Duodenal mucosa (tissue), 2 donors: Measurements from ENCODE around the gene POLR3E.
"Not testable (repeated sequence)": the region's sequence is repeated elsewhere in the genome, so short reads cannot be mapped to it uniquely, and the experiment has no call there.

Source experiments
- H3K27ac ChIP-seq: one replicate; pipeline ENCODE4 v1.7.0; 2013; ENCODE audit warnings: low read depth, low read length
- H3K27me3 ChIP-seq, 2 donors: one replicate each; pipeline ENCODE4 v1.7.0; 2013; ENCODE audit warnings: low read length in 2 of 2, control low read depth in 1 of 2; ENCODE audit not compliant: insufficient read depth in 2 of 2, control insufficient read depth in 1 of 2
- H3K36me3 ChIP-seq, 2 donors: one replicate each; pipeline ENCODE4 v1.7.0; 2013; ENCODE audit warnings: low read length in 2 of 2, control low read depth in 1 of 2; ENCODE audit not compliant: insufficient read depth in 2 of 2, control insufficient read depth in 1 of 2
- H3K4me1 ChIP-seq, 2 donors: one replicate each; pipeline ENCODE4 v1.7.0; 2013; ENCODE audit warnings: low read length in 2 of 2, control low read depth in 1 of 2; ENCODE audit not compliant: insufficient read depth in 2 of 2, control insufficient read depth in 1 of 2
- H3K4me3 ChIP-seq, 2 donors: one replicate each; pipeline ENCODE4 v1.7.0; 2013; ENCODE audit warnings: low read length in 2 of 2, low read depth in 1 of 2
- H3K9ac ChIP-seq, 2 donors: one replicate each; pipeline ENCODE4 v1.7.0; 2013; ENCODE audit warnings: low read length in 2 of 2, low read depth in 1 of 2
- H3K9me3 ChIP-seq, 2 donors: one replicate each; pipeline ENCODE4 v1.7.0; 2013; ENCODE audit warnings: low read length in 2 of 2, control low read depth in 1 of 2; ENCODE audit not compliant: control insufficient read depth in 1 of 2

POLR3E gene

GRCh38 chr16:22360963-22361659 is 63.9 kb downstream of the POLR3E start:
- H3K4me3 ChIP-seq: no peak overlapping the region
- H3K27ac ChIP-seq: no peak overlapping the region
- no peak overlapping the region for H3K9ac ChIP-seq
- H3K9me3 ChIP-seq: no peaks in the 10 kb centered on the region
- no peaks in the 10 kb centered on the region for H3K4me1 ChIP-seq
- H3K27me3 ChIP-seq: no peaks in the 10 kb centered on the region
- H3K36me3 ChIP-seq: peaks cover 16 to 36% of the 10 kb centered on the region in 2 donors

- Histone ChIP-seq H3K4me3 (no peak overlapping the region), H3K36me3 (peaks cover 16 to 36% of the 10 kb centered on the region in 2 donors), H3K27me3 (no peaks in the 10 kb centered on the region), H3K9me3 (no peaks in the 10 kb centered on the region), H3K4me1 (peaks cover 11 to 15% of the 10 kb centered on the region in 2 donors), H3K27ac (no peak overlapping the region), H3K9ac (no peak overlapping the region)
These were observed 67.0 kb downstream of the POLR3E start for GRCh38 chr16:22364241-22364640.

DNA sequence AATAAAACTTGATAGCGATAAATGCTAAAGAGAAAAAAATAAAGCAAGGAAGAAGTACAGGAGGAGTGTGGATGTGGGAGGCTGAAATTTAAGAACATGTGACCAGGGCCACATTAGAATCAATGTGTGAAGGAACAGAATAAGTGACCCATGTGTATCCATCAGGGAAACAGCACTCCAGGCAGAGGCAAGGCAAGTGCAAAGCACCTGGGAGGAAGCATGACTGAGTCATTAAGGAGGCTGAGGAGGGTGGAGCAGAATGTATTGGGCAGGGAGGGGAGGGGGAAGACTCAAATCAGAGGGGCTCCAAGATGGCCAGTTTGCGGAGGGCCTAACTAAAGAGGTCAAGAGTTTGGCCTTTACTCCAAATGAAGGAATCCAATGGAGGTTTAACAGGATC is 69.2 kb downstream of the POLR3E start:
- no peaks in the 10 kb centered on the region for H3K9me3 ChIP-seq
- H3K4me3 ChIP-seq: no peak overlapping the region
- peaks cover 30 to 34% of the 10 kb centered on the region in 2 donors for H3K4me1 ChIP-seq
- no peaks in the 10 kb centered on the region for H3K27me3 ChIP-seq
- H3K27ac ChIP-seq: no peak overlapping the region
- no peak overlapping the region for H3K9ac ChIP-seq
- H3K36me3 ChIP-seq: peaks cover 16 to 30% of the 10 kb centered on the region in 2 donors

GRCh38 chr16:22366889-22367288 is 69.7 kb downstream of the POLR3E start:
- peaks cover 16 to 30% of the 10 kb centered on the region in 2 donors for H3K36me3 ChIP-seq
- no peak overlapping the region for H3K9ac ChIP-seq
- peaks cover 33 to 37% of the 10 kb centered on the region in 2 donors for H3K4me1 ChIP-seq
- H3K27ac ChIP-seq: no peak overlapping the region
- no peaks in the 10 kb centered on the region for H3K9me3 ChIP-seq
- H3K27me3 ChIP-seq: no peaks in the 10 kb centered on the region
- H3K4me3 ChIP-seq: no peak overlapping the region

- H3K9ac ChIP-seq, H3K27ac ChIP-seq, H3K9me3 ChIP-seq, H3K4me3 ChIP-seq, H3K27me3 ChIP-seq: not testable (repeated sequence)
- H3K36me3 ChIP-seq: peaks cover 11 to 17% of the 10 kb centered on the region in 2 donors
- H3K4me1 ChIP-seq: peaks cover 46 to 47% of the 10 kb centered on the region in 2 donors
These were observed 71.1 kb downstream of the POLR3E start for GRCh38 chr16:22368200-22368826.

DNA sequence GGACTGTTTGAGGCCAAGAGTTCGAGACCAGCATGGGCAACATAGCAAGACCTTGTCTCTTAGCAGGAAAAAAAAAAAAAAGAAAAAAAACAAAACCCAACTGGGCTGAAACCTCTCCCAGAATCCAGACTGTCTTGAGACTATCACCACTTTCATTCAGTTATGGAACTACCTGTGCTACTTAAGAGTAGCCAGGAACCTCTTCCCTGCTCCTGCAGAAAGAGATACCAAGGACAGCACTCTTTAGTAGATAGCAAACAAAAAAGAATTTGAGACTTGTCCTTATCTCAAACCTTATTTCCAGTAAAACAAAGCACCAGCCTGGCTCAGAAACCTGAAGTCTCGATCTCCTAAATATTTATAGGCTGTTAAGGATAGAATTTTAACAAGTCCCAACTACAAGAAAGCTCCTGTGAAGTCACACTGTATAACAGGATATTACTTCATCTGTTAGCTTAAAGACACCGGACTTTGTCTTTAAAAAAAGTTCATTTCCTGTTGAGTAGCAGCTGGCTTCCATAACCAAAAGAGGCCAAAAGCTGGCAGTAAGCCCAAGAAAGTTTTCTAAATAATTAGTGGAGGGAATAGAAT is 72.1 kb downstream of the POLR3E start:
- H3K9ac ChIP-seq: peak overlapping the region in 1 of 2 donors; percentile 7
- peaks cover 47% of the 10 kb centered on the region in 2 donors for H3K4me1 ChIP-seq
- H3K4me3 ChIP-seq: no peak overlapping the region
- peak overlapping the region; percentile 42 for H3K27ac ChIP-seq
- H3K9me3 ChIP-seq: no peaks in the 10 kb centered on the region
- no peaks in the 10 kb centered on the region for H3K27me3 ChIP-seq
- peaks cover 5 to 8% of the 10 kb centered on the region in 2 donors for H3K36me3 ChIP-seq

DNA sequence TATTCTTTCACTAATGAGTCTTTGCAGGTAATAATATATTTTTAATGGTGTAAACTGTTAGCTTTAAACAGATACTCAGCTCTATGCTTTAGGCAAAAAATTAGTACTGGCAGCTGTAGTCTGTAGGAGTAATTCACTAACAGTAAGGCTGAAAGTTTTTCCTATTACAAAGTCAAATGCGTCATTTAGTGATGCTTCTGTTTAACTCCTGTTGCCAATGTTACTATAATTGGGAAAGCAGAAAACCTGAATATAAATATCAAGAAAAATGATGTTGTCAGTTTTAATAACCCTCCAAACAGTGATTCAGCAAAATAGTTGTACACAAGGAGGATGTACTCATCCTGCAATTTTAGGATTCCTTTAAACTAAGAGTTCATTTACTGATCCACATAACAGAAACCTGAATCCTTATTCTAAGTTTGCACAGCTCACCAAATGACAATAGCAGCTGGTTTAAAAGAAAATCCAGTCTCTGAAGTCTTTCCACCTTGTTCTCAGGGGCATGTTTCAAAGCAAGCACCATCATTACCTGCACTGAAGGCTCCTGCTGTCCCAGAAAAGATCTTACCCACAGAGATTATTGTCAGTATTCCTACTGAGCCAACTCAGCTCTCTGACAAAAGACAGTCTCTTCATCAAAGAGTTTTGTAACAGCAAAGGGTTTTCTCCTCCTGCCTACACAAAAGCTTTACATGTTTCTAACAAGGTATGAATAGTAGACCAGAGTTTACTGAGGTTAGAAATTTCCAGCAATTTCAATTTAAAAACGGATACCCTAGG is 73.0 kb downstream of the POLR3E start:
- H3K9ac ChIP-seq: peak overlapping the region in 1 of 2 donors; percentile 24
- no peaks in the 10 kb centered on the region for H3K36me3 ChIP-seq
- H3K9me3 ChIP-seq: no peaks in the 10 kb centered on the region
- H3K27me3 ChIP-seq: no peaks in the 10 kb centered on the region
- no peak overlapping the region for H3K4me3 ChIP-seq
- H3K4me1 ChIP-seq: peaks cover 49% of the 10 kb centered on the region in 2 donors
- H3K27ac ChIP-seq: peak overlapping the region; percentile 67

DNA sequence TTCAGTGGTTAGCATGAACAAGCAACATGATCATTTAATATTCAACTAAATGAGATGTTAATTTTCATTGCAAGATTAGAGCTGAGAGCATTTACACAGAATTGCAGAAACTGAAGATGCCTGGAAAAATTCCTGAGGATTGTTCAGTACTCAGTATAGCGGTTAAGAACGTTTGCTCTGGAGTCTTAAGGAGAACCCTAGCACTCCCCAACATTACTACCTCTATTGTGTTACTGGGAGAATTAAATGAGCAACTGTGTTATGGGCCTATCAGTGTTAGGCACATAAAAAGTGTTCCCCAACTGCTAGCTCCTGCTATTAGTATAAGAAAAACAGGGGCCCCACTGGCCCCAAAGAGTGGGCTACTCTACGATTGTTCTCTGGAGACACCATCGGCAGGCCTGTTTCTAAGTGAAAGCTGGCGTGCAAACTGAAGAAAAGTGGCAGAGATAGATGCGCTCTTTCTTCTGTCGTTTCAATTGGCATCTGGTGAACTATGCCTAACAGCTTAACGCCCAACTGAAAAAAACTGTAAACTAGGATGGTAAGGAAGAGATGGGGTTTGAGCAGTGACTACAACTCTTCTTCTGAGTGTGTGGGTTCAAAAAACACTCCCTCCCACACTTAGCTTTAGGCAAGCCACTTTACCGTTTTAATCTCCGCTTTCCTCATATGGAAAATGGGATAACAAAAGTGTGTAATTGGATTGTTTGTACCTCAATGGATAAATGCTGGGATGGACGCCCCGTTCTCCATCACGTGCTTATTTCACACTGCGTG is 75.9 kb downstream of the POLR3E start:
- no peaks in the 10 kb centered on the region for H3K36me3 ChIP-seq
- peaks cover 50 to 52% of the 10 kb centered on the region in 2 donors for H3K4me1 ChIP-seq
- no peaks in the 10 kb centered on the region for H3K27me3 ChIP-seq
- H3K27ac ChIP-seq: peak overlapping the region; percentile 79
- peak overlapping the region; percentile 78 to 88 for H3K4me3 ChIP-seq
- H3K9ac ChIP-seq: peak overlapping the region; percentile 77 to 85
- no peaks in the 10 kb centered on the region for H3K9me3 ChIP-seq

- no peaks in the 10 kb centered on the region for H3K27me3 ChIP-seq
- H3K9me3 ChIP-seq: no peaks in the 10 kb centered on the region
- H3K27ac ChIP-seq: peak overlapping the region; percentile 79
- H3K9ac ChIP-seq: peak overlapping the region; percentile 77 to 85
- peak overlapping the region; percentile 78 to 88 for H3K4me3 ChIP-seq
- H3K4me1 ChIP-seq: peaks cover 44 to 46% of the 10 kb centered on the region in 2 donors
- H3K36me3 ChIP-seq: no peaks in the 10 kb centered on the region
These were observed 76.6 kb downstream of the POLR3E start for GRCh38 chr16:22373662-22374310.
